Effector memory CD8-positive, alpha-beta T cell (primary cell): ENCODE measurements around the gene PDE5A.
"Not testable (repeated sequence)": the region's sequence is repeated elsewhere in the genome, so short reads cannot be mapped to it uniquely, and the experiment has no call there.

Source experiments
- ATAC-seq: fragments of 150-1000 bp; cut with Tn5 transposase; replicated peaks from 2 replicates; pipeline ENCODE4 v1.10.0; 2021; ENCODE audit warnings: mild to moderate bottlenecking, moderate library complexity
- DNase-seq, 3 experiments: peaks; one replicate each; pipeline ENCODE4 v3.0.0; 2021
- H3K27ac Mint-ChIP-seq, 2 donors: one replicate each; pipeline ENCODE4 v1.8.0; 2022; ENCODE audit warnings: mild to moderate bottlenecking in 2 of 2, mixed read lengths in 2 of 2, moderate library complexity in 2 of 2
- H3K27me3 Mint-ChIP-seq, 2 donors: one replicate each; pipeline ENCODE4 v1.8.0; 2022; ENCODE audit warnings: mixed read lengths in 2 of 2
- H3K36me3 Mint-ChIP-seq: one replicate; pipeline ENCODE4 v1.8.0; 2022; ENCODE audit warnings: mild to moderate bottlenecking, moderate library complexity, mixed read lengths; ENCODE audit not compliant: insufficient read depth
- H3K4me1 Mint-ChIP-seq, 2 donors: one replicate each; pipeline ENCODE4 v1.8.0; 2022; ENCODE audit warnings: low read depth in 2 of 2, mixed read lengths in 2 of 2
- H3K4me3 Mint-ChIP-seq, 2 donors: one replicate each; pipeline ENCODE4 v1.8.0; 2022; ENCODE audit warnings: mild to moderate bottlenecking in 2 of 2, mixed read lengths in 2 of 2, moderate library complexity in 2 of 2
- H3K9me3 Mint-ChIP-seq, 2 donors: one replicate each; pipeline ENCODE4 v1.8.0; 2022; ENCODE audit warnings: mixed read lengths in 2 of 2

Gene PDE5A

DNA sequence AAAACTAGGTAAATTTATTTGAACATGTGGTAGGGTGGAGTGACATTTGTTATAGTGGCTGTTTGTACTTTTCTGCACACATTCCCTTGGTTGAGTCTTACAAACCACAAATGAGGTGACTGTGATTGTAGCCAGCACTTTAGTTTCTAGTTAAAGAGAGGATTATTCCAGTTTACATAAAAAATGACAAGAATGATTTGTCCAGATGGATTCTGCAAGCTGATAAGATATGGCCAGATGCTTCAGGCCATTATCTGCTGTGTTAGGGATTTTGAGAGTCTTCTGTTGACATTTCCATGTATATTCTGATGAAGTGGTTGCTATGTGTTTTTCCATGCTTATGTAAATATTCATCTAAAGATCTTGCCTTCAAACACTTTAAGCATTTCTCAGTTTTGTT lies 31.0 kb upstream of the PDE5A start:
- H3K27me3 Mint-ChIP-seq: peaks cover 8 to 11% of the 10 kb centered on the region in 2 donors
- no peaks in the 10 kb centered on the region for H3K4me1 Mint-ChIP-seq
- no peak for DNase-seq
- ATAC-seq: no peak
- no peaks in the 10 kb centered on the region for H3K9me3 Mint-ChIP-seq
- no peak overlapping the region for H3K27ac Mint-ChIP-seq
- H3K4me3 Mint-ChIP-seq: no peak overlapping the region
- no peaks in the 10 kb centered on the region for H3K36me3 Mint-ChIP-seq

- no peak overlapping the region for H3K27ac Mint-ChIP-seq
- H3K36me3 Mint-ChIP-seq: no peaks in the 10 kb centered on the region
- DNase-seq: no peak
- no peaks in the 10 kb centered on the region for H3K4me1 Mint-ChIP-seq
- no peaks in the 10 kb centered on the region for H3K27me3 Mint-ChIP-seq
- no peak overlapping the region for H3K4me3 Mint-ChIP-seq
- no peak for ATAC-seq
- H3K9me3 Mint-ChIP-seq: no peaks in the 10 kb centered on the region
Observed at GRCh38 chr4:119657111-119657611, 28.6 kb upstream of the PDE5A start.

- DNase-seq (no peak), ATAC-seq (no peak)
- Mint-ChIP-seq H3K4me3 (no peak overlapping the region), H3K9me3 (no peaks in the 10 kb centered on the region), H3K27me3 (no peaks in the 10 kb centered on the region), H3K4me1 (no peaks in the 10 kb centered on the region), H3K36me3 (no peaks in the 10 kb centered on the region), H3K27ac (no peak overlapping the region)
Observed at GRCh38 chr4:119656342-119656741, 27.7 kb upstream of the PDE5A start.

GRCh38 chr4:119655111-119655837 lies 26.7 kb upstream of the PDE5A start:
- H3K27ac Mint-ChIP-seq: no peak overlapping the region
- ATAC-seq (no peak), DNase-seq (no peak)
- no peak overlapping the region for H3K4me3 Mint-ChIP-seq
- H3K36me3 Mint-ChIP-seq: peaks cover 3% of the 10 kb centered on the region
- no peaks in the 10 kb centered on the region for H3K9me3 Mint-ChIP-seq
- H3K4me1 Mint-ChIP-seq: no peaks in the 10 kb centered on the region
- peaks cover 2 to 3% of the 10 kb centered on the region in 2 donors for H3K27me3 Mint-ChIP-seq

- DNase-seq (no peak), ATAC-seq (no peak)
- Mint-ChIP-seq H3K4me3 (no peak overlapping the region), H3K9me3 (no peaks in the 10 kb centered on the region), H3K27me3 (peaks cover 11 to 13% of the 10 kb centered on the region in 2 donors), H3K4me1 (no peaks in the 10 kb centered on the region), H3K36me3 (peaks cover 3% of the 10 kb centered on the region), H3K27ac (no peak overlapping the region)
Observed at GRCh38 chr4:119653990-119654389, 25.4 kb upstream of the PDE5A start.

DNA sequence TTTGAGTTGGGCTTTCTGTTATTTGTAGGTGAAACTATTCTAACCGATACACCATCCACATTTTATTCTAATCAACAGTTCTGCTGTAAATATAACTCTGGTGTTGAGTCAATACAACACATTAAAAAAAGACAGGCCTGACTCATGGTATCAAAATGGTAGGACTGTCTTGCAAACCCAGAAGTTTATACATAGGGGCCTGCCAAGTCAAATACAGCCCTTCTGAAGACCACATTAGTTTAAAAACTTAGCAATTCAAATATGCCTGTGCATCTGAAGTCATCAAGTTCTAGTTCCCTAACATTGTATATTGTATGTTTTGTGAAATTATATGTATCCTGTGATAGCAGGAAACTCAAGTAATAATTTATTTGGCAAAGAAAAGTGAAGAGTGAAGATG lies 24.4 kb upstream of the PDE5A start:
- H3K27me3 Mint-ChIP-seq: peaks cover 13 to 19% of the 10 kb centered on the region in 2 donors
- no peak overlapping the region for H3K27ac Mint-ChIP-seq
- no peaks in the 10 kb centered on the region for H3K9me3 Mint-ChIP-seq
- H3K36me3 Mint-ChIP-seq: peaks cover 3% of the 10 kb centered on the region
- no peak for DNase-seq
- no peak overlapping the region for H3K4me3 Mint-ChIP-seq
- ATAC-seq: no peak
- no peaks in the 10 kb centered on the region for H3K4me1 Mint-ChIP-seq

DNA sequence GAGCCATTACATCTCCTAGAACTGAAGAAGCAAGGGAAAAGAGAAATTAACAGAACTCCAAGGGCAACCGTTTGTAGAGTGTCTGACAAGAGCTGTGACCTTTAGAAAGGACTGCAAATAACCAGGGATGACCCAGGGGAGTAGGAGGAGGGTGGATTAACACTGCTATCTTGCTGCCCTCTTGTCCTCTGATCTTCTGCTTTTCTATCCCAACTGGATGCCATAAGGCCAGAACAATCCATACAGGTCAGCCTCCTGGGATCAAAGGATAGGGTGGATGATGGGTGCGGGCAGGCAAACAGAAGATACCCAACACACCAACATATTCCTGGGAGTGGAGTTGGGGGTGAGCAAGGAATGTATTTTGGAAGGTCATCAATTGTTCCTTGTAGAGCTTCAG lies 19.8 kb upstream of the PDE5A start:
- ATAC-seq (no peak), DNase-seq (no peak)
- Mint-ChIP-seq H3K4me3 (no peak overlapping the region), H3K27ac (no peak overlapping the region), H3K27me3 (peaks cover 41% of the 10 kb centered on the region in 2 donors), H3K4me1 (no peaks in the 10 kb centered on the region), H3K9me3 (no peaks in the 10 kb centered on the region), H3K36me3 (peaks cover 3% of the 10 kb centered on the region)

- peaks cover 41 to 42% of the 10 kb centered on the region in 2 donors for H3K27me3 Mint-ChIP-seq
- H3K4me3 Mint-ChIP-seq: no peak overlapping the region
- peaks cover 3% of the 10 kb centered on the region for H3K36me3 Mint-ChIP-seq
- no peaks in the 10 kb centered on the region for H3K4me1 Mint-ChIP-seq
- no peak for ATAC-seq
- DNase-seq: no peak
- H3K27ac Mint-ChIP-seq: no peak overlapping the region
- no peaks in the 10 kb centered on the region for H3K9me3 Mint-ChIP-seq
Observed at GRCh38 chr4:119647558-119647957, 19.0 kb upstream of the PDE5A start.

DNA sequence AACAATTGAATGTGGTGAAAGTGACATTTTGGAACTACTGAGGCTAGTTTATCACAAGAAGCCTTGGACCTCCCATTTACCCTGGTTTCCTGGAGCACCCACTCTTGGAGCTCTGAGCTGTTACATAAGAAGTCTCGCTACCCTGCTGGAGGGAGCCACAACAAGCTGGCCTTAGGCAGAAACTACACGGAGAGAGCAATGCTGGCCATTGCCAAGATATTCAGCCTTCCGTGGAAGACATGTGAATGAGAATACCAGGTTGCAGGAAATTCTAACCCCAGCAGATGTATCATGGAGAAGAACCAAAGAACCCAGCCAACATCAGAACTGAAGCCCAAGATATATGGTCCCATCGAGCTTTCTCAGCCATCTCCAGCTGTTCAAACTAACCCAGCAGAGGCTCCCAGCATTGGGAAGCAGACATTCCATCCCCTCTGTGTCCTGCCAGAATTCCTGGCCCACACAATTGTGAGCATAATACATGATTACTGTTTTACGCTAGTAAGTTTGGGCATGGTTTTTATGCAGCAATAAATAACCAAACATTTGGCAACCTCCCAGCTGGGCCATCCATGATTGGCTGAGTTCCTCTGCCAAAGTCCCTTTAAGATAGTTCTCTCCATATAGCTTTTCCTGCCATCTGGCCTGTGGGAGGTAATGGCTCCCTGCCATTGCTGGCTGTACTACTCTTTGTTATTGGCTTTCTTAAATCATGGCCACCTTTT lies 17.9 kb upstream of the PDE5A start:
- no peak for ATAC-seq
- Mint-ChIP-seq H3K27me3 (peaks cover 41 to 42% of the 10 kb centered on the region in 2 donors), H3K4me1 (no peaks in the 10 kb centered on the region), H3K27ac (no peak overlapping the region), H3K36me3 (peaks cover 3% of the 10 kb centered on the region), H3K9me3 (no peaks in the 10 kb centered on the region), H3K4me3 (no peak overlapping the region)
- DNase-seq: no peak

DNA sequence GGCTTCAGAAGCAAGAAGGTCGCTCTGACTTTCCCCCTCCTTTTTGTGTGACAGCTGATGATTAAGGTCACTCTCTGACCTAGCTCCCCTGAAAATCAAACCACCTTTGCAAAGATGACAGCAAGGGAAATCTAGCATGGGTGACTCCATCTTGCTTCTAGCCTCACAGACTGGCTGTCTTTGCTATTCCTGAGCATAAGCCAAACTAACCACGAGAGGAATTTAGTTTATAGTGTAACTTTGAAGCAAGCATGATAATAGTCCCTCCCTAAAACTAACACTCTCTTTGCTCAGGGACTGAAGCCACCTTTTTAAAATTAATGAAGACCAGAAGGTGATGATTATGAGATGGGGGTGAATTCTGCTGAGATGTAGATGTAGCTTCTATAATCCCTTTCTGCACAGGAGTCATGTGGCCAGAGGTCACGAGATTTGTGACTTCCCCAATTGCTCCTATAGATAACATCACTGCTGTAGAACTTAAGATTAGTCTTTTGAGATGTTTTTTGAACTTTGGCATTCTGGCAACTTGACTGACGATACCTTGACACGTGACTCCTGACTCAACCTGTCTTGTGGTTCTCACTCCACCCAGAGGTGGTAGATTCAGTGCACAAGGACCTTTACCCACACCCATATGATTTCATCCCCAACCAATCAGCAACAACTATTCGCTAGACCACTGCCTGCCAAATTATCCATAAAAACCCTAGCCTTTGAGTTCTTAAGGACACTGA lies 14.9 kb upstream of the PDE5A start:
- DNase-seq: no peak
- no peaks in the 10 kb centered on the region for H3K4me1 Mint-ChIP-seq
- H3K9me3 Mint-ChIP-seq: no peaks in the 10 kb centered on the region
- no peaks in the 10 kb centered on the region for H3K36me3 Mint-ChIP-seq
- H3K4me3 Mint-ChIP-seq: no peak overlapping the region
- no peak overlapping the region for H3K27ac Mint-ChIP-seq
- ATAC-seq: no peak
- H3K27me3 Mint-ChIP-seq: peaks cover 27 to 29% of the 10 kb centered on the region in 2 donors

- Mint-ChIP-seq H3K27ac (no peak overlapping the region), H3K36me3 (no peaks in the 10 kb centered on the region), H3K4me3 (no peak overlapping the region), H3K27me3 (peaks cover 22 to 34% of the 10 kb centered on the region in 2 donors), H3K9me3 (no peaks in the 10 kb centered on the region), H3K4me1 (no peaks in the 10 kb centered on the region)
- DNase-seq: no peak
- no peak for ATAC-seq
Observed at GRCh38 chr4:119641765-119642164, 13.2 kb upstream of the PDE5A start.

GRCh38 chr4:119638359-119638758 lies 9.8 kb upstream of the PDE5A start:
- no peaks in the 10 kb centered on the region for H3K4me1 Mint-ChIP-seq
- ATAC-seq: no peak
- H3K4me3 Mint-ChIP-seq: no peak overlapping the region
- DNase-seq: no peak
- H3K27me3 Mint-ChIP-seq: peaks cover 12 to 15% of the 10 kb centered on the region in 2 donors
- no peaks in the 10 kb centered on the region for H3K36me3 Mint-ChIP-seq
- no peak overlapping the region for H3K27ac Mint-ChIP-seq
- no peaks in the 10 kb centered on the region for H3K9me3 Mint-ChIP-seq

DNA sequence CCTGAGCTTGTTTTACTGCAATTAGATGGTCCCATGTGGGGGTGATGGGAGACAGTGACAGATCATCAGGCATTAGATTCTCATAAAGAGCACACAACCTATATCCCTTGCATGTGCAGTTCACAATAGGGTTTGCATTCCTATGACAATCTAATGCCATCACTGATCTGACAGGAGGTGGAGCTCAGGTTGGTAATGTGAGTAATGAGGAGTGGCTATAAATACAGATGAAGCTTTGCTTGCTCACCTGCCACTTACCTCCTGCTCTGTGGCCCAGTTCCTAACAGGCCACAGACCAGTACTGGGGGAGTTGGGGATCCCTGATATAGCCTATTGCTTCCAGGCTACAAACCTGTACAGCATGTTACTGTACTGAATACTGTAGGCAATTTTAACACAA lies 8.2 kb upstream of the PDE5A start:
- H3K4me3 Mint-ChIP-seq, H3K4me1 Mint-ChIP-seq, H3K9me3 Mint-ChIP-seq, ATAC-seq, DNase-seq, H3K36me3 Mint-ChIP-seq, H3K27ac Mint-ChIP-seq: not testable (repeated sequence)
- H3K27me3 Mint-ChIP-seq: peaks cover 20 to 25% of the 10 kb centered on the region in 2 donors
